ENCODE measurements around the gene SAPCD2. TPM values are rescaled to one million over a fixed set of nuclear protein-coding genes. Genes with fewer than 3 reads are reported as not detected.
A peak's percentile ranks its signal among the peaks of the same experiment; 100 is the strongest.

Gene SAPCD2
- total and polyA plus RNA-seq, 9 of the 15 experiments (the other 6 are each of a cell fraction or from before 2014, with no cell fraction given), result 3.4 to 91.8 (median 18.8) TPM

DNA sequence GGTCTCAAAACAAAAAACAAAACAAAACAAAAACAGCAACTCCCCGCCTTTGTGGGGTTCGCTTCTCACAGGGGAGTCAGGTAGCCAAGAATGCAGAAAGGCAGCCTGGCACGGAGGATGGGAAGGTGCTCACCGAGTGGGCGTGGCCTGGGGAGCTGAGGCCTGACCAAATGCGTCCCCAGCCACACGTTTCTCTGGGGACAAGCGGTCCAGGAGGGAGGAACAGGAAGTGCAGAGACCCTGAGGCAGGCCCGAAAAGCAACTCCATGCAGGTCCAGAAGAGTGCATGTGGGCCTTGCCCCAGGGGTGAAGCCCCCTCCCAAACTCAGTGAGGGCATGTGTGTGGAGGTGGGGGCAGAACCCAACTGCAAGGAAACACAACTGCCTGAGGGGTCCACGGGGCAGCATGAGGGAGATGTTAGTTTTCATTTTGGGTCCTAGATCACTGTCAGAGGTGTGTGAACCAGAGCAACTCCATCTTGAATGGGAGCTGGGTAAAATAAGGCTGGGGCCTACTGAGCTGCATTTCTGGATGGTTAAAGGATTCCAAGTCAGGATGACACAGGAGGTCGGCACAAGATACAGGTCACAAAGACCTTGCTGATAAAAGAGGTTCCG is 4.4 kb upstream of the SAPCD2 start (continued):
- TF ChIP-seq KLF6 (CRISPR knock-in tag; IDR thresholded peaks at IDR 0.05; ENCODE audit: borderline replicate concordance), result peak; percentile 99
- TF ChIP-seq KDM2B (CRISPR knock-in tag; IDR thresholded peaks at IDR 0.05), result peak; percentile 79; the same call in 1 of the 2 replicates
- TF ChIP-seq PYGO2 (tag; IDR thresholded peaks at IDR 0.05), result peak; percentile 99
- TF ChIP-seq GABPB2 (CRISPR knock-in tag; conservative IDR thresholded peaks at IDR 0.05), result peak; percentile 92; the same call in 1 of the 2 replicates
- peak; percentile 100 for TF ChIP-seq ZNF175 (CRISPR knock-in tag; IDR thresholded peaks at IDR 0.05; ENCODE audit: low read depth)
- TF ChIP-seq, protein P1, sequence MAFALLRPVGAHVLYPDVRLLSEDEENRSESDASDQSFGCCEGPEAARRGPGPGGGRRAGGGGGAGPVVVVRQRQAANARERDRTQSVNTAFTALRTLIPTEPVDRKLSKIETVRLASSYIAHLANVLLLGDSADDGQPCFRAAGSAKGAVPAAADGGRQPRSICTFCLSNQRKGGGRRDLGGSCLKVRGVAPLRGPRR (CRISPR knock-in tag; IDR thresholded peaks at IDR 0.05), result peak; percentile 97
- TF ChIP-seq, protein P2, sequence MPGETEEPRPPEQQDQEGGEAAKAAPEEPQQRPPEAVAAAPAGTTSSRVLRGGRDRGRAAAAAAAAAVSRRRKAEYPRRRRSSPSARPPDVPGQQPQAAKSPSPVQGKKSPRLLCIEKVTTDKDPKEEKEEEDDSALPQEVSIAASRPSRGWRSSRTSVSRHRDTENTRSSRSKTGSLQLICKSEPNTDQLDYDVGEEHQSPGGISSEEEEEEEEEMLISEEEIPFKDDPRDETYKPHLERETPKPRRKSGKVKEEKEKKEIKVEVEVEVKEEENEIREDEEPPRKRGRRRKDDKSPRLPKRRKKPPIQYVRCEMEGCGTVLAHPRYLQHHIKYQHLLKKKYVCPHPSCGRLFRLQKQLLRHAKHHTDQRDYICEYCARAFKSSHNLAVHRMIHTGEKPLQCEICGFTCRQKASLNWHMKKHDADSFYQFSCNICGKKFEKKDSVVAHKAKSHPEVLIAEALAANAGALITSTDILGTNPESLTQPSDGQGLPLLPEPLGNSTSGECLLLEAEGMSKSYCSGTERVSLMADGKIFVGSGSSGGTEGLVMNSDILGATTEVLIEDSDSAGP (CRISPR knock-in tag; IDR thresholded peaks at IDR 0.05), result no peak
- TF ChIP-seq SLC30A9 (CRISPR knock-in tag; IDR thresholded peaks at IDR 0.05), result peak; percentile 89; the same call in 1 of the 2 replicates
- TF ChIP-seq ELF2 (CRISPR knock-in tag; IDR thresholded peaks at IDR 0.05), result peak; percentile 85
- TF ChIP-seq ZNF174 (CRISPR knock-in tag; IDR thresholded peaks at IDR 0.05), result peak; percentile 96; the same call in 1 of the 2 replicates
- TF ChIP-seq TCF7L2 (IDR thresholded peaks at IDR 0.05; ENCODE audit: low read depth, low read length), result no peak
- peak; percentile 81; the same call in 1 of the 2 replicates for TF ChIP-seq HOXB6 (CRISPR knock-in tag; IDR thresholded peaks at IDR 0.05; ENCODE audit: borderline replicate concordance)
- peak; percentile 96 for TF ChIP-seq TAF7 (tag; IDR thresholded peaks at IDR 0.05)
- TF ChIP-seq, protein P3, sequence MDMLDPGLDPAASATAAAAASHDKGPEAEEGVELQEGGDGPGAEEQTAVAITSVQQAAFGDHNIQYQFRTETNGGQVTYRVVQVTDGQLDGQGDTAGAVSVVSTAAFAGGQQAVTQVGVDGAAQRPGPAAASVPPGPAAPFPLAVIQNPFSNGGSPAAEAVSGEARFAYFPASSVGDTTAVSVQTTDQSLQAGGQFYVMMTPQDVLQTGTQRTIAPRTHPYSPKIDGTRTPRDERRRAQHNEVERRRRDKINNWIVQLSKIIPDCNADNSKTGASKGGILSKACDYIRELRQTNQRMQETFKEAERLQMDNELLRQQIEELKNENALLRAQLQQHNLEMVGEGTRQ (CRISPR knock-in tag; IDR thresholded peaks at IDR 0.05), result no peak
- TF ChIP-seq ZNF444 (CRISPR knock-in tag; IDR thresholded peaks at IDR 0.05), result peak; percentile 97
- TF ChIP-seq, protein P4, sequence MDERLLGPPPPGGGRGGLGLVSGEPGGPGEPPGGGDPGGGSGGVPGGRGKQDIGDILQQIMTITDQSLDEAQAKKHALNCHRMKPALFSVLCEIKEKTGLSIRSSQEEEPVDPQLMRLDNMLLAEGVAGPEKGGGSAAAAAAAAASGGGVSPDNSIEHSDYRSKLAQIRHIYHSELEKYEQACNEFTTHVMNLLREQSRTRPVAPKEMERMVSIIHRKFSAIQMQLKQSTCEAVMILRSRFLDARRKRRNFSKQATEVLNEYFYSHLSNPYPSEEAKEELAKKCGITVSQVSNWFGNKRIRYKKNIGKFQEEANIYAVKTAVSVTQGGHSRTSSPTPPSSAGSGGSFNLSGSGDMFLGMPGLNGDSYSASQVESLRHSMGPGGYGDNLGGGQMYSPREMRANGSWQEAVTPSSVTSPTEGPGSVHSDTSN (CRISPR knock-in tag; IDR thresholded peaks at IDR 0.05; ENCODE audit: low read depth), result no peak
- TF ChIP-seq, protein P4 (tag; conservative IDR thresholded peaks at IDR 0.05; ENCODE audit: low read depth), result peak; percentile 67
- TF ChIP-seq, protein P5, sequence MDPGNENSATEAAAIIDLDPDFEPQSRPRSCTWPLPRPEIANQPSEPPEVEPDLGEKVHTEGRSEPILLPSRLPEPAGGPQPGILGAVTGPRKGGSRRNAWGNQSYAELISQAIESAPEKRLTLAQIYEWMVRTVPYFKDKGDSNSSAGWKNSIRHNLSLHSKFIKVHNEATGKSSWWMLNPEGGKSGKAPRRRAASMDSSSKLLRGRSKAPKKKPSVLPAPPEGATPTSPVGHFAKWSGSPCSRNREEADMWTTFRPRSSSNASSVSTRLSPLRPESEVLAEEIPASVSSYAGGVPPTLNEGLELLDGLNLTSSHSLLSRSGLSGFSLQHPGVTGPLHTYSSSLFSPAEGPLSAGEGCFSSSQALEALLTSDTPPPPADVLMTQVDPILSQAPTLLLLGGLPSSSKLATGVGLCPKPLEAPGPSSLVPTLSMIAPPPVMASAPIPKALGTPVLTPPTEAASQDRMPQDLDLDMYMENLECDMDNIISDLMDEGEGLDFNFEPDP (CRISPR knock-in tag; IDR thresholded peaks at IDR 0.05), result peak; percentile 99
- no peak for TF ChIP-seq SAFB (IDR thresholded peaks at IDR 0.05; ENCODE audit: borderline replicate concordance, low read depth, low read length)
- peak; percentile 79 for TF ChIP-seq NUFIP1 (IDR thresholded peaks at IDR 0.05; ENCODE audit: partially characterized antibody)

Data from K562 (cell line).